Fibroblast of skin of back (primary cell): Measurements from ENCODE around the gene UGT3A1.
"Not testable (repeated sequence)": the region's sequence is repeated elsewhere in the genome, so short reads cannot be mapped to it uniquely, and the experiment has no call there.

Source experiments
- DNase-seq: peaks from one replicate; pipeline ENCODE4 v3.0.0-alpha.2; 2013

UGT3A1 gene

DNA sequence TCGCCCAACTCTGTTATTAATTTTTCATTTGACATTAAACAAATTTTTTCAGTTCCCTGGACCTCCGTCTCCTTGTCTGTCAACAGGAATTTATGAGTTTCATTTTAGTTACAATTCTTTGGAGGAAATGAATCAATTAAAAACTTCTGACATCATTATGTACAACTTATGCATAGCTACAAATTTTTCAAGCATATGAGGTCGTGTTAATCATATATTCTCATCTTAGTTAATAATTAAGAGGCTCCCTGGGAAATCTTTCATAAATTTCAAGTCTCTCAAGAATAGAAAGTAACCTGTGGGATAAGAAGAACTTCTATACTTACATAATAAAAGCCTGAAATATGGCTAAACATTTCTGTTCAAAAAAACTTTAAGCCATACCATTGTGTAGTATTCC lies 3.4 kb downstream of the UGT3A1 start:
- DNase-seq = no peak

DNA sequence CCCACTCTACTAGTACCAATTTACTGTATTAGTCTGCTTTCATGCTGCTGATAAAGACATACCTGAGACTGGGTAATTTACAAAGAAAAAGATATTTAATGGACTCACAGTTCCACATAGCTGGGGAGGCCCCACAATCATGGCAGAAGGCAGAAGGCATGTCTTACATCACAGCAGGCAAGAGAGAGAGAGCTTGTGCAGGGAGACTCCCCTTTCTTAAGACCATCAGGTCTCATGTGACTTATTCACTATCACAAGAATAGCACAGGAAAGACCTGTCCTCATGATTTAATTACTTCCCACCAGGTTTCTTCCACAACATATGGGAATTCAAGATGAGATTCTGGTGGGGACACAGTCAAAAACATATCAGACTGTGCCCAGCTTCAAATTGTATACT lies 11.5 kb downstream of the UGT3A1 start:
- DNase-seq = no peak

- DNase-seq = not testable (repeated sequence)
Observed at GRCh38 chr5:35976859-35977258, 14.3 kb downstream of the UGT3A1 start.

GRCh38 chr5:35974570-35974969 lies 16.6 kb downstream of the UGT3A1 start:
- DNase-seq = no peak

DNA sequence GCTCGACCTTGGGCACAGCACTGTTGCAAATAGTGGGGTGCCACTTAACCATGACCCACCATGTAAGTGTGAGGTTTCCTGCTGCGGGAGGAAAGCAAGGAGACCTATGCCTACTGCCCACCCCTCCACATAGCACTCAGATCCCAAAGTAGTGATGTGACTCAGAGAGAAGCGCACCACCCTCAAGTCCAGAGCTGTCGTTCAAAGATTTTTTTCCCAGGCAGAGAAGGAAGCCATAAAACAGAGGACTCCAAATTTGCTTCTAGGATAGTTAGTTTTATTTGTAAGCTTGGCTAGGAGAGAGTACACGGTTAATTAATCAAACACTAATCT lies 19.3 kb downstream of the UGT3A1 start:
- no peak for DNase-seq

GRCh38 chr5:35971186-35971877 lies 19.9 kb downstream of the UGT3A1 start:
- peak; percentile 38 for DNase-seq

GRCh38 chr5:35963381-35963843 lies 27.8 kb downstream of the UGT3A1 start:
- DNase-seq = peak; percentile 1

- no peak for DNase-seq
Observed at GRCh38 chr5:35960328-35960727, 30.9 kb downstream of the UGT3A1 start.

DNA sequence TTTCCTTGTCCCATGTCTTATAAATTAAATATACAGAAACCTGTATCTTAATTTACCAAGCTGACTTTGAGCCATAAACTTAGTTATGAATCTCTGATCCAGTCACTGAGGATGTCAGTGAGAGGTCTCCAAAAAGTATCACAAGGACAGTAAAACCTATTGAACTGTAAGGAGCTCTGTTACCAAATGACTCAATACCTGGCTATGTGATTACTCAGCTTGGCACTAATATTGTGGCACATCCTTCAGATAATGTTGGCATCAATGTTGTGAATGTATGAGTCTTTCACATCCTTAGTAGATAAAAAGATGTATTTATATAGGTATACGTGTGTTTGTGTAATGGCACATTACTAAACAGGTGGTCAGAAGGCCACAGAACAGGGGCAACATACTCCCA lies 34.8 kb downstream of the UGT3A1 start:
- DNase-seq = peak; percentile 1

DNA sequence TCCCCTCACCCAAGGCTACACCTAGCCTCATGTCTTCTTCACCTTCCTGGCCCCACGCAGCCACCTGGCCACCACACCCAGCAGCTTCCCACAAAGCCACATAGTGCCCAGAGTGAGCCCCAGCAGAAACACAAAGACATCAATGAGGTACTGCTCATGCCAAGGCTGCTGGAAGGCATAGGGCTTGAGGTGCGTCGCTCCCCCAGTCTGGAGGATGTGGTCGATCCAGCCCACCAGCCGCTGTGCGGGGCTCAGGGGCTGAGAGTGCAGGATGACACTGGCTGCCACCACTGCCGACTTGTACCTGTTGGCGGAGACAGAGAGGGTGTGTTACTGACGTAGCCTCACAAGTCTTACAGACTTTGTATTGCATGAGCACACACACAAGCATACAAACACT lies 37.0 kb downstream of the UGT3A1 start:
- DNase-seq = no peak

DNA sequence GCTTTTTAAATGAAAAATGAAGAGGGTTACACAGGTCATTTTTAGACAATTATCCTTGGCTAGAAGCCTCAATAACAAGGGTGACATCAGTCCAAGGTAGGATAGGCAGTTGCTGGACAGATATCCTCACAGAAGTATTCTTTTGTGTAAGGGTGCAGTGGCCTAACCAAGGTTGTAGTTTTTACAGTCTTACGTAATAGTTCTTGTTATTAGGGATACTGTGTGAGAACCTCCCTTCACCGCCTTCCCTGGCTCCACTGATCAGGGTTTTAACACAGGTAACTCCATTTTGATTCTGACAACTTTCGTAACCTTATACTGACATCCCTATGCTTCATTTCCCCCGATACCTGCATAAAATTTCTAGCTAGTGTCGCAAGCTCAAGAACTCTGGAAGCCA lies 44.1 kb downstream of the UGT3A1 start:
- no peak for DNase-seq

- no peak for DNase-seq
Observed at GRCh38 chr5:35939639-35940038, 51.6 kb downstream of the UGT3A1 start.

DNA sequence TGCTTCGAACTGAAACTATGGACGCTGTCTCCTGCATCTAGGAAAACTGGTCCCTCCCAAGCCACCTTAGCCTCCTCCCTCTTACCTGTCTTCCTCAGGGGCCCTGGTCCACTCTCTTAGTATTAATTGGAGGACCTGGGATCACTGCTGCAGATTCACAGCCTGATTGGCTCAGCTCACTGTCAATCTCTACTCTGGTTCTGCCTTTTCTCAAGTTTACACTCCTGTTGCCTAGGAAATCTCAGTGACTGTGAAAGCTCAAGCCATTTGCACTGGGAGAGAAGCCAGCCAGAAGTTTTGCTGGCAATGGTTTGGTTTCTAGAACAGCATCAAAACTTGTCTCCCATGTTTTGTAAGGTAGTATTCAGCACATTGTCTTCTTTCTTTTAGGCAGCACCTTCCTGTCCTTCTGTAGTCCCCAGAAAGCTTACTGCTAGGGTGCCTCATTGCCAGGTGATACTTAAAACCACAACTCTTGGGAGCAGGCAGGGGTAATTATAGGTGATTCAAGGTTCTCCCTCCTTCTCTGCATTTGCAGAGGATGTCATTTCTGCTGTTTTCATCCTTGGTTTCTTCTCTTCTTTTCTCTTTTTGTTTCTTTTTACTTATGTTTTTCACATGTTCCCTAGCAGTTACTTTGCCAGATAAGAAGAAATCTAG lies 52.5 kb downstream of the UGT3A1 start, which contains the start of gene CAPSL:
CAPSL (minus strand) TSS at position 55 of the 660 bp plus-strand sequence. CDS start 17,502 bp downstream, outside the sequence.
- DNase-seq = peak; percentile 52

DNA sequence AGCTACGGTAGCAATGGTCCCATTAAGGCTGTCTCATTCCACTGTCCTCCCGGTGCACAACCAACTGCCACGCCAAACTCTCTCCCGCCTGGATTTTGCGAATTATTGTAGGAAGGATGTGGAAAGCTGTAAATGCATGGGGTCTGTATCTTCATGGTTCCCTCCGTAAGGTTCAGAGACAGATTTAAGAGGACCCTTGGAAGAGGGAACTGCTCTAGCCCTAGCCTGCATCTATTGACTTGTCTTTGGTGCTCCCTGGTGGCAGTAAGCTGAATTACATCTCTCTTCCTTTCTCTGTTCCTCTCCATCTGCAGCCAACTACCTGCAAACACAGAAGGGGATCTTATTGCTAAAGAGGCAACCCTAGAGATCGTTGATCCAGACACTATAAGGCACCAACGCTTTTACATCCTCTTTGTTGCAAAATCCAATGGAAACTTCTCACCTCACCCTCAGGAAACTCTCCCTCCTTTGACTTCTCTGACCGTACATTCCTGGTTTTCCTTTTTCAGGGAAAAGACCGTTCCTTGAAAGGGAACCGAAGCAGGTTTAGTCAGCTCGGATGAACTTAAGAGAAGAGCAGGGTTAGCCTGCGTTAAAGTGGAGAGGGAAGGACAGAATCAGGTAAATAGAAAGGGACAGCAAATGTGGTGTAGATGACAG lies 64.7 kb downstream of the UGT3A1 start:
- peak; percentile 43 for DNase-seq

- DNase-seq = peak; percentile 72
Observed at GRCh38 chr5:35924950-35925722, 66.1 kb downstream of the UGT3A1 start.

GRCh38 chr5:35924122-35924949 lies 66.9 kb downstream of the UGT3A1 start:
- DNase-seq = peak; percentile 69

DNA sequence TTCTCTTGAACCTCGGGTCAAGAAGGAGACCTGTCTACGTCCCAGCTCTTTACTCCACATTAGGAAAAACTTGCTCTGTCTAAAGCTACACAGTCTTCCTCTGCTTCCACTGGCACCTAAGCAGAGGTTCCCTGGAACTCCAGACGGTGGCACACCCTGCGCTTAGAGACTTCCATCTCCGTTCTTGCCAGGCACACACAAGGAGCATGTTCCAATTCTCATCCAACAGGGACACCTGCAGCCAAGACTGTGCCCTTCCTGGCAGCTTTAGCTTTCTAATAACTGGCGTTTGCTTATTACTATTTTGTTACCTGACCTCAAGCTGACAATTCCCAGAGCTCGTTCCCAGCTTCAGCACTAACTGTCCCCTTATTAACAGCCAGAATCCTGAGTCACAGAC lies 68.7 kb downstream of the UGT3A1 start:
- DNase-seq = no peak

GRCh38 chr5:35921930-35922329 lies 69.3 kb downstream of the UGT3A1 start:
- DNase-seq = no peak

DNA sequence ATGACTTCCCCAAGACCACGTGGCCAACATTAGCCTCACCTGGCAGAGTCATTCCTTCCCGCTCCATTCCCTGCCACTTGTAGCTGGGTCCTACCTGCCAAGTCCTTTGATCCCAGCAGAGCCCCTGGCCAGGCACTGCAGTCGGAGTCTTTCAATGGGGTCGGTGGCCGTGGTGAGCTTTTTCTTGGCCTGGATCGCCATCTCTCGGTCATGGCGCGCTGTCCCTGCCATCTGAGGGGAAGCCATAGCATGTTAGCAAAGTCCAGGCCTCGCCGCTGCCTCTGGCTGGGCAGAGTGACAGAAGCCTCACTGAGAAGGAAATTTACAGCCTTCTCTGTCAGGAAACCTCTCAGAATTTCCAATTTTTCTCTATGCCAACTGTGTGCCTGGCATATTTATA lies 70.3 kb downstream of the UGT3A1 start:
- DNase-seq = no peak

GRCh38 chr5:35919191-35919590 lies 72.0 kb downstream of the UGT3A1 start:
- peak; percentile 89 for DNase-seq

DNA sequence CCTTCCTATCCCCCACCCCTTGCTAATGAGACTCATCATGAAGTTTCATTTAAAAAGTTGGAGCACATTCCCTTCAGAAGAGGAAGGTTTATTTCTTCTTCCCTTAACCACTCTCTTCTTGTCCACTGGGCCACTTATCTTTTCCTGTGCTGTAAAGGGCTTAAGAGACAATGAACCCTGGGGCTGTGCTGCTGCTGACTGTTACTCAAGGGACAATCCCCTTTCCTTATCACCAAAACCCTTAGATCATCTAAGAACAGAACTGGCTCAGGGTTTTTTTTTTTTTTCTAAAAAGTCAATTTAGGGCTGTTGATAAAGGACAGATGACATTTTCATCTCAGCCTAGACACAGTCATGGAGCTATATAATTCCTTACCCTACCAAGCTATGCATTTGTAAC lies 82.4 kb downstream of the UGT3A1 start:
- DNase-seq = no peak

- no peak for DNase-seq
Observed at GRCh38 chr5:35908228-35908627, 83.0 kb downstream of the UGT3A1 start.
